T-helper 2 cell treated with Interferon-gamma antibody and Interleukin-4, amounts not matched to agents 100 ng/mL and 5 ng/mL, for 36 hours (primary cell): Measurements from ENCODE around the gene USO1. TPM values are rescaled to one million over a fixed set of nuclear protein-coding genes. Genes with fewer than 3 reads are reported as not detected.
"Not testable (repeated sequence)": the region's sequence is repeated elsewhere in the genome, so short reads cannot be mapped to it uniquely, and the experiment has no call there.

ENCODE experiments used
- intact Hi-C: fragments of 100-400 bp; cut with micrococcal nuclease; formaldehyde crosslinking; loops from one replicate; pipeline ENCODE4 v1.15.1; 2023
- total RNA-seq: library from RNA; stranded (reverse); gene quantifications from 2 replicates; pipeline ENCODE4 v1.2.3, GENCODE V29; 2022

Gene USO1
- total RNA-seq, 1 donor from 2014 or later: 49.3 TPM

- intact Hi-C loops: no loop called here
Measured at GRCh38 chr4:75714011-75714410, 10.4 kb upstream of the USO1 start.

- intact Hi-C loops: no loop called here
Measured at GRCh38 chr4:75714704-75715103, 9.7 kb upstream of the USO1 start.

GRCh38 chr4:75715105-75715799, 9.1 kb upstream of the USO1 start:
- intact Hi-C loops: no loop called here

- intact Hi-C loops: not testable (repeated sequence)
Measured at GRCh38 chr4:75716054-75716453, 8.3 kb upstream of the USO1 start.

- intact Hi-C loops: no loop called here
Measured at GRCh38 chr4:75717408-75717807, 7.0 kb upstream of the USO1 start.

- intact Hi-C loops: no loop called here
Measured at GRCh38 chr4:75718529-75718928, 5.8 kb upstream of the USO1 start.

- intact Hi-C loops: loop anchor here (5.0 to 10.0 kb wide), 2 partner anchors 125 to 272 kb away; partner anchors contain the start of gene SDAD1
Measured at GRCh38 chr4:75722417-75722816, 2.0 kb upstream of the USO1 start.

GRCh38 chr4:75723163-75724065, 963 bp upstream of the USO1 start:
- intact Hi-C loops: loop anchor here (1.0 to 10.0 kb wide), 10 partner anchors 25 to 1433 kb away; partner anchors contain the start of genes CCNG2, CDKL2, G3BP2 and NAAA

- intact Hi-C loops: loop anchor here (1.0 to 10.0 kb wide), 10 partner anchors 26 to 1432 kb away; partner anchors contain the start of genes CCNG2, CDKL2, G3BP2 and NAAA
Measured at GRCh38 chr4:75724867-75725724, 719 bp downstream of the USO1 start.

- intact Hi-C loops: loop anchor here (2.0 to 10.0 kb wide), 3 partner anchors 27 to 1431 kb away; partner anchors contain the start of genes CCNG2 and SDAD1
Measured at GRCh38 chr4:75725942-75726538, 1.7 kb downstream of the USO1 start.

- intact Hi-C loops: loop anchor here (10.0 kb wide), 1 partner anchor 268 kb away; the partner anchor contains the start of gene SDAD1
Measured at GRCh38 chr4:75726577-75726976, 2.2 kb downstream of the USO1 start.

- intact Hi-C loops: loop anchor here (10.0 kb wide), 1 partner anchor 268 kb away; the partner anchor contains the start of gene SDAD1
Measured at GRCh38 chr4:75727073-75727472, 2.7 kb downstream of the USO1 start.

GRCh38 chr4:75729836-75730235, 5.5 kb downstream of the USO1 start:
- intact Hi-C loops: loop anchor here (10.0 kb wide), 1 partner anchor 265 kb away; the partner anchor contains the start of gene SDAD1

GRCh38 chr4:75733369-75733768, 9.0 kb downstream of the USO1 start:
- intact Hi-C loops: no loop called here

GRCh38 chr4:75735525-75735924, 11.1 kb downstream of the USO1 start:
- intact Hi-C loops: no loop called here

- intact Hi-C loops: no loop called here
Measured at GRCh38 chr4:75736862-75737261, 12.5 kb downstream of the USO1 start.

GRCh38 chr4:75737398-75737797, 13.0 kb downstream of the USO1 start:
- intact Hi-C loops: no loop called here

- intact Hi-C loops: no loop called here
Measured at GRCh38 chr4:75741027-75741426, 16.6 kb downstream of the USO1 start.

- intact Hi-C loops: no loop called here
Measured at GRCh38 chr4:75742451-75742850, 18.1 kb downstream of the USO1 start.

- intact Hi-C loops: no loop called here
Measured at GRCh38 chr4:75745161-75745560, 20.8 kb downstream of the USO1 start.
